DMS79 (cell line): ENCODE measurements around the gene POGZ.

Source experiments
- DNase-seq: peaks from one replicate; lab custom pipeline; 2025; lab: John Stamatoyannopoulos, UW

Gene POGZ

DNA sequence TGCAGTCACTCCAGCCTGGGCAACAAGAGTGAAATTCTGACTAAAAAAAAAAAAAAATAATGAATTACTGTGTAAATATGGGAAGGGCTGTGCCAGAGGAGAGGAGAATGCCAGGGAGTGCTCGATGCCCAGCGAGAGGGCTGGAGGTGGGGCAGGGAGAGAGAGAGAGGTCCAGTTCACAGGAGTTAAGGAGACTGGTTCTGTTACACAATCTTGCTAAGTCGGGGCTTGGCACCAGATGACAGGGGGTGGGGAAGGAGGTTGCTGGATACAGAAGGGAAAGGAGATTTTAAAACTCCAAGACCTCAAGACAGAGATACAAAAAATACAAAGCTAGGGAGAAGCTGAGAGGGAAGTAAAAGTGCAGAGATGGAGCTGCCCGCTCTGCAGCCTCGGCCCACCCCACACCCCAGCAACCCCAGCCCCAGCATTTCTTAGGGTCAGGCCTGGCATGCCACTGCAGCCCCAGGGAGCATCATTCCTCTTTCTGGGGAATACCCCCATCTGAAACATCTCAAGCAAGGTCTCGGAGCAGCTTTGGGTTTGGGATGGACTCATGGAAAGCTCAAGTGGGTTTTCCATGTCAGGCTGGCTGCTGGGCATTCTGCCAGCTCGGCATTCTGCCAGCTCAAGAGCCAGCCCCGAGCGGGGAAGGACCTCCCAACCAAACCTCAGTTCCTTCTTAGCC, 87.8 kb downstream of the POGZ start:
- DNase-seq, result peak; percentile 71

DNA sequence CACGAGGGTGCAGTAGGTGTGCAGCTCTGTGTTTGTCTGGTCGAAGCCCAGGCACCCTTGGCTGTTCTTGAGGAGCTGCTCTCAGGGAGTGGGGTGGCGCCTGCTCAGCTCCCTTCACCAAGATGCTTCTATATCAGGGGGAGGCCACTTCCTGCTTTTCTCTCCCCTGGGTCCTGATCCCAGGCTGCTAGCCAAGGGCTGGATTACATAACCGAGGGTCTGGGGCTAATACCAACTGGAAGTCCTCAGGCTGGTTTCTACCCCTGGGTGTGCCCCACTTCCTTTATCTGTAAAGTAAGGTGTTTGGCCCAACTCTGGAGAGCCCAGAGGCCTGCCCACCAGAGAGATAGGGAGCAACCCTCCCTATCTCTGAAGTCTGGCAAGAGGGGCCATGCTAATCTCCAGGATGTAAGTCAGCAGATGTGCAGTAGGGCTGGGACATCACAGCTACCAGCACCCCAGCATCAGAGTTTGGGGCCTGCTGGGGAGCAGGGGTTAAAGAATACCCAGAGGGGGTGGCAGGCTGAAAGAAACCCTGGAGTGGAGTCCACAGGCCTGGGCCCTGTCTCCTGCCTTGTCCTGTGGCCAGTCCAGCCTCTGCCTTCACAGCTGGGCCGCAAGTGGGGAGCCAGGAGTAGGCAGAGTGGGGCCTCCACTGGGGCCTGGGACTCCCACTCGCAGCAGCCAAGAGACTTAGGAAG, 88.9 kb downstream of the POGZ start:
- no peak for DNase-seq

DNA sequence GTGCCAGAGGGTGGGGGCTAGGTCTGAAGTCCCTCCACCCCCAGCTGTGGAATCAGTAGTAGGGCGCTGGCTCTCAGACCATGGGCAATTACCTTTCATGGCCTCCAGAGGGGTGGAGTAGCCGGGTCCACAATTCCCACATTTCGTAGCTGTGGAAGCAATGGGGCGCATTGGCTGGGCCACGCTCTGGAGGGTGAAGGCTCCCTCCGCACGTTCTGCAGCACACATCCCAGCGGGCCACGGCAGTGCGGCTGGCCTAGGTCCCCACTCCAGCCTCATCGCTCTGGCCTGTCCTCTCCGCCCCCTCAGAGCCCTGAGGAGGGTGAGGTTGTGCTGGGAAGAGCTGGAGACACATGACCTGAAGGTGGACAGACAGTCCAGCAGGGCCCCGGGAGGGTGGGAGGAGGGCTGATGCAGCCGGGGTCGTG, 89.7 kb downstream of the POGZ start:
- DNase-seq, result no peak

DNA sequence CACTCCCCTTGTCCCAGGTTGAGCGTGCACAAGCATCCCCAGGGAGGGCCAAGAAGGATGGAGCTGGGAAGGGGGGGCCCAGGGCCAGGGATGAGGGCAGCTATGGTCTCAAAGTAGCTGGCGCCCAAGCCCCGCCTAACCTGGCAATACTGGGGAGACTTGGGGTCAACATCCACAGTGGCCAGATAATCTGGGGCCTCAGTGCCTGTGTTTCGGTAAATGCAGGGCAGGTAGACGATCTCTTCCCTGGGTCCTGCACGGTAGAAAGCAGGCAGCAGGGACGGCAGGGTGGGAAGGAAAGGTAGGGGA, 90.0 kb downstream of the POGZ start:
- no peak for DNase-seq

DNA sequence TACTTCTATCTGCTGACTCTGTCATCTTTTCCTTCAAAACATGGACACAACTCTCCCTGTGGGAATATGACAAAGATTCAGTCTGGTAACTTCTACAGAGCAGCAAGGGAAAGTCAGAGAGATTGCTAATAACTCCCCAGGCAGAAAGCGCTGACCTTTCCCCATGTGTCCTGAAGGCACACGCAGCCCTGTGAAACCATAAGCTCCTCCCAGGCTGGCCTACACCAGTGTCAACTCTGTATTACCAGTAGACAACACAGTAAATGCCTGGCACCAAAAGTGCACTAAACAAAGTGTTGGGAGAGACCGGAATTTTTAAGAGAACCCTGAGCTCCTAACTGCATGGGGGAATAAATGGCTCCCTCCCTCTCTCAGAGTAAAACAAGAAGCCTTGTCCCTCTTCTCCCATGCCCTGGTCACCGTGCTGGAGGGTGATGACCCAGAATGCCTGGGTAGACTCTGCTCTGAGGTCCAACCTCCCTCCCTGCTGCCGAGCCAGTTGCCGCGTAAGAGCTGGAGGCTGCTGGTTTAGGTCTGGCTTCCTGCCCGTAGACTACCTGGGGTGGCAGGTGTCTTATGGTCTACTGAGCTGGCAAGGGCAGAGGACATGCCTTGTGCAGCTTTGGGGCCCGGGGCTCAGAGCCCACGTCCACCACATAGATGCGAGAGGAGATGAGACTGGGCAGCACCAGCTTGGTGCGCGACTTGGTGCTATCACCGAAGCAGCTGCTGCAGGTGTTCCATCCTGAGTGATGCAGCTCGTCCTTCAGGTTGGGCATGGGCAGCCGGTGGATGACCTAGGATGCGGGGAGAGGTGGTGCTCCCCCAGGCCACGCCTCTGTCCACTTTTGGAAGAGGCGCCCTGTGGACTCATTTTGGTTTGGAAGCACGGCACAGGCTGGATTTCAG, 90.6 kb downstream of the POGZ start:
- DNase-seq, result peak; percentile 84

DNA sequence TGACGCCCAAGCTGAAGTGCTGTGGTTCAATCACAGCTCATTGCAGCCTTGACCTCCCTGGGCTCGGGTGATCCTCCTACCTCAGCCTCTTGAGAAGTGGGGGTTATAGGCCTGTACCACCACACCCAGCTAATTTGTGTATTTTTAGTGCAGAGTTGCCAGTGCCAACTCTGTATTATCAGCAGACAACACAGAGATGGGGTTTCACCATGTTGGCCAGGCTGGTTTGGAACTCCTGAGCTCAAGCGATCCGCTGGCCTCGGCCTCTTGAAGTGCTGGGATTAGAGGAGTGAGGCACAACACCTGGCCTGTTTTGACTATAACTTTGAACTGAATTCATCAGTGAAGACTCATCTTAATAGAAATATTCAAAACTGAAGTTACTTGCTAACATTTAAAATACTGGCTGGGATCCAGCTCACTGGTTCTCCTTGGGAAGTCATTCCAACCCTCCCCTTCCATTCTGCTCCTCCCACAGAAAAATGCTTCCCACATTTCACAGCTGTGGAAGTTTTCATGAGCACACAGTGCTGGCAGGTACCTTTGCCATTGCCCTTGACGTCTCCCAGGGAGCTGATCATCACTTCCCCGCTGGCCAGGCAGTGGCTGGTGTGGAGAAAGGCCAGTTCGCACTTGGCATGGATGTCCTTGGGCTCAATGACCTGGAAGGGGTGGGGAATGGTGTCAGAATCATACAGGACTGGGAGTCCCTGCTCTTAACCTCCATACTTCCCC, 91.5 kb downstream of the POGZ start:
- DNase-seq, result no peak

DNA sequence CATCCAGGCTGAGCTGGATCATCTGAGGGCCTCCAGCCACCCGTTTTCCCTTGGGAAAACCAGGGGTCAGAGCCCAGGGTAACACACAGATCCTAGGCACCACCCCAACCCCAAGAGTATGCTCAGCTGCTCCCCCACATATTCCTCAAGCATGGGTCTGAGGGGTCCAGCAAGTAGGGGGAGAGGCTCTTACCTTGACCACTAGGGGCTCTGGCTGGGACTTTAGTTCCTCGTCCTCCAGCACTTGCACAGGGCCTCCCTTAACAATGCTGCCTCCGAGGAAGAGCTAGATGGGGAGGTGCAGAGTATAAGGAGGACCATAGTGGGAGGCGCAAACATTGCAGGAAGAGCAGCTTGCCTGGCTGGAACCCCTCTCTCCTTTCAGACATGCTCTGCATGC, 94.3 kb downstream of the POGZ start:
- no peak for DNase-seq

DNA sequence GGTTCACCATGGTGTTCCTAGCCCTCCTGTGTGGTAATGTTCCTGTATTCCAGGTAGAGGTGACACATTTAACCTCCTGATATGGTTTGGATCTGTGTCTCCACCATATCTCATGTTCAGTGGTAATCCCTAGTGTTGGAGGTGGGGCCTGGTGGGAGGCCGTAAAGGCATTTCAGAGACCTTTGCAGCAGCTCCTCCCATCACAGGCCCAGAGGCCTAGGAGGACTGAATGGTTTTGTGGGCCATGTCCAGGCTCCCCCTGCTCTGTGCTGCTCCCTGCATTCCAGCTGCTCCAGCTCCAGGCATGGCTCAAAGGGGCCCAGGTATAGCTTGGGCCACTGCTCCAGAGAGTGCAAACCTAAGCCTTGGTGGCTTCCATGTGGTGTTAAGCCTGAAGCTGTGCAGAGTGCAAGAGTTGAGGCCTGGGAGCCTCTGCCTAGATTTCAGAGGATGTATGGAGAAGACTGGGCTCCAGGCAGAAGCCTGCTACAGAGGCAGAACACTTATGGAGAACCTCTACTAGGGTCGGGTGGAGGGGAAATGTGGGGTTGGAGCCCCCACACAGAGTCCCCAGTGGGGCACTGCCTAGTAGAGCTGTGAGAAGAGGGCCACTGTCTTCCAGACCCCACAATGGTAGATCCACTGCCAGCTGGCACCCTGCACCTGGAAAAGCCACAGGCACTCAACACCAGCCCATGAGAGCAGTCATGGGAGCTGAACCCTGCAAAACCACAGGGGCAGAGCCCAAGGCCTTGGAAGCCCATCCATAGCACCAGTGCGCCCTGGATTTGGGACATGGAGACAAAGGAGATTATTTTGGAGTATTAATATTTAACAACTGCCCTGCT, 96.8 kb downstream of the POGZ start:
- no peak for DNase-seq

DNA sequence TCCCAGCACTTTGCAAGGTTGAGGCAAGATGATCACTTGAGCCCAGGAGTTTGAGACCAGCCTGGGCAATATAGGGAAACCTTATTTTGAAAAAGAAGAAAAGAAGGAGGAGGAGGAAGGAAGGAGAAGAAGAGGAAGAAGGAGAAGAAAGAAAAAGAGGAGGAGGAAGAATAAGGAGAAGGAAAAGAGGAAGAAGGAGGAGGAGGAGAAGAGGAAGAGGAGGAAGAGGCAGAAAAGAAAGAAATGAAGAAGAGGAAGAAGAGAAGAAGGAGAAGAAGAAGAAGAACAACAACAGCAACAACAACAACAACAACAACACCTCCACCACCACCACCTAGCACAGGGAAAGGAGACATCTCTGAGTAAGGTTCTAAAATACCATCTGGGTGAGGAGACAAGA, 97.4 kb downstream of the POGZ start:
- DNase-seq, result no peak

DNA sequence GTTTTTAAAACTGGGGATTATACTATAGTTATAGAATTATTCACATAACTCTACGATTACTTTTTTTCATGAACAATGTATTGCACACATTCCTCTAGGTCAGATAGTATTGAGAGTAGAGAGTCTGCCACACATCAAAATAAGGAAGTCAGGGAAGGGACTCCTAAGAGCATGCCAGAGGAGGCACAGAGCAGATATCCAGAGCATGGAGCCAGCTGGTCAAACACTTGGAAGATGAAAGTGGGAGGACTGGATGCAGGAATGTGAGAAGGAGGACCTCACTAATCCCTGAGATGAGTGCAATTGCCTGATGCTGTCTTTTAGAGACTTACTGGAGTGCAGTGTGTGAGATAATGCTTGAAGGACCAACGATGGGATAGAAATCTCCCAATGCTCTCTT, 102.6 kb downstream of the POGZ start:
- no peak for DNase-seq
